ENCODE data around the gene SMIM27.

Gene SMIM27

DNA sequence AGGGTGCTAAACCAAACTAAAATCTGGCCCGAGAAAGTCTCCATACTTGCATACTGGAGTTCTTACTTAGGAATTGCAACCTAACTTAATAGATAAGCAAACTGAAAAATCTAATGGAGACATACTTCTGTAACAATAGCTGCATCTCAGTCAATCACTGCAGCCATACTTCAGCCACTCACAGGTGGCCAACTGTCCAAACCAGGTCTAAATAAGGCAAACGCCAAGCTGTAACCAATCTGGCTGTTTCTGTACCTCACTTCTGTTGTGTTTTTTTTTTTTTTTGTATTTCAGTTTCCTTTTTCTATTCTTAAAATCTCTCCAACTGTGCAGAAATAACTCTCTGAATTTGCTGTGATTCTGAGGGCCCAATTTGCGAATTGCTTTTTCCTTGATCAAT, 25.2 kb downstream of the SMIM27 start:
- TF ChIP-seq CTCF (IDR thresholded peaks at IDR 0.05), result no peak

DNA sequence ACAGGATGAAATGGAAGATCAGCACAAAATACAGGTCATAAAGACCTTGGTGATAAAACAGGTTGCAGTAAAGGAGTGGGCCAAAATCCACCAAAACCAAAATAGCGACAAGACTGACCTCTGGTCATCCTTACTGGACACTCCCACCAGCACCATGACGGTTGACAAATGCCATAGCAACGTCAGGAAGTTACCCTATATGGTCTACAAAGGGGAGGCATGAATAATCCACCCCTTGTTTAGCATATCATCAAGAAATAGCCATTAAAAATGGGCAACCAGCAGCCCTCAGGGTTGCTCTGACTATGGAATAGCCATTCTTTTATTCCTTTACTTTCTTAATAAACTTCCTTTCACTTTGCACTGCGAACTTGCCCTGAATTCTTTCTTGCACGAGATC, 26.8 kb downstream of the SMIM27 start:
- TF ChIP-seq CTCF (IDR thresholded peaks at IDR 0.05), result no peak

DNA sequence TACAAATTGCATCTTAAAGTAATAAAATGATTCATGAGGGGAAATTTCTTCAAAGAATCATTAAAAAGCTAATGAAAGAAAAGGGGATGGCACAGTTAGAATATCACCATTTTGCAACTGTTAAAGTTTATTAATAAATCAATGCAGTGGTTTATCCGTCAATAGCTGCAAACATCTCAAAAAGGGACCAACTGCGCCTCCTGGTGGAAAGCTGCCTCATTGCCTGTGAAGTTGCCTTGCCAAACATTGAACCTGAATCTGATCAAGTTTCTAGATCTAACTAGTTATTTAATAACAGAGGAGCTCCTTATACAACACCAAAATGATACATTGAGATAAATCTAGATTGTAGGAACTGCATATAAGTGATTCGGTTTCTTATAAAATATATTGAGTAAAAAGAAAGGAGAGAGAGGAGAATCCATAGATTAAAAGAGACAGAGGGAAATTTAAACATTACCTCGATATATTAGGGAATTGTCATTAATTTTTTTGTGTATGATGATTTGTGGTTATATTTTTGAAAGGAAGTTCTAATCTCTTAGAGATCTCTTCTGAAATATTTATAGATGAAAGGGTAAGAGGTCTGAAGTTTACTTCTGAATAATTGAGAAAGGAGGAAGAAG, 27.7 kb downstream of the SMIM27 start:
- peak; percentile 96 for TF ChIP-seq CTCF (IDR thresholded peaks at IDR 0.05)

- TF ChIP-seq CTCF (IDR thresholded peaks at IDR 0.05), result no peak
Observed at GRCh38 chr9:32580631-32581300, 28.6 kb downstream of the SMIM27 start.

DNA sequence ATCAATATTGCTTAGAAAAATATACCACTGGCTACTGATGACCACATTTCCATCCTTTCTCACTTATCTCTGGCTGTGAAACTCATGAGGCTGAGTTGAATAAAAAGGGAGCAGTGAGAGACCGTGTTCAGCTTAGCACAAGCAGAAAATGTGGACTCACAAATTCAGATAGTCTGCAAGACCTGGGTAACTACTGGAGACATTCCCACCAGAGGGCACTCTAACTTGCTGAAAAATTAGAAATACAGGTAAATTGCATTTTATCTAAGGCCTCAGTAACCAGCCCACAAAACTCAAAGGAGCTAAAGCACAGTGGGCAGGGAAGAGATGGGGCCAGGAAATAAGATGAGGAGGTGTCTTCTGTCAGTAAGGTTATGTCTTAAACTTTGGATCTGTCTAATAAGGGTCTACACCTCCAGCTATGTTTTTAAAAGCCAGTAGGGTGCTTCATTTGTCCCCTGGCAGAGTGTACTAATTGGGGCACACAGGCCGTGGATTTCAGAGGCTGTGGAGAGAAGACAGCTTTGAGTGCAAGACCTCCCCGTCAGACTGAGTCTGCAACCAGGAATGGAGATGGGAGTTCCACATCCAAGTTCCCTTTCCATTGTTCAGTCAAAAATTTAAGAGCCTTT, 29.5 kb downstream of the SMIM27 start:
- TF ChIP-seq CTCF (IDR thresholded peaks at IDR 0.05), result peak; percentile 64

GRCh38 chr9:32584784-32585183, 32.7 kb downstream of the SMIM27 start:
- no peak for TF ChIP-seq CTCF (IDR thresholded peaks at IDR 0.05)

DNA sequence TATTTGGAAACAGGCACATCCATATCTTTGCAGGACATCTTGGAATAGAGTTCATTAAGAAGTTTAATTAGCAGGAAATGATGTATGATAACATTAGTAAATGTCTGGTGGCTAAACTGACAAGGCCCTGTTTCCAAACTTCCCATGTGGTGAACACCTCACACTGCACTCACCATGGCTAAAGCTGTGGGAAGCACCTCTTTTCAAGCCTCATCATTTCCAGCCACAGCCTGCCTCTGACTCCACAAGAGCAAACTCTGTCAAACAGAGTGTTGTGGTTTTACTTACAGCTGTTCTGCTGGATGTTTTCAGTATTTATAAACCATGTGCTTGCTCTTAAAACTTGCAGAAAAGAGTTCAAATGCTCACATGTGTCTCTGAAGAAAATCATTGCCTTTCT, 35.8 kb downstream of the SMIM27 start:
- no peak for TF ChIP-seq CTCF (IDR thresholded peaks at IDR 0.05)

Measured in LNCAP (cell line).